Left lung (tissue), 10 donors: ENCODE measurements around the gene ARHGAP28. TPM values are rescaled to one million over a fixed set of nuclear protein-coding genes. Genes with fewer than 3 reads are reported as not detected.

Experiments used
- ATAC-seq: fragments of 200-7000 bp; cut with Tn5 transposase; one replicate; pipeline ENCODE4 v1.9.1; 2020; ENCODE audit warnings: moderate library complexity
- DNase-seq, 4 donors: peaks; one replicate each; pipeline ENCODE4 v3.0.0-alpha.2; 2013 to 2020
- H3K27ac ChIP-seq, 2 donors: fragments of 200-600 bp; sonication (generic) in 1 of 2; one replicate each; pipeline versions ENCODE4 v1.5.0 to v1.8.0; 2020 to 2021
- H3K27me3 ChIP-seq, 2 donors: fragments of 200-600 bp; sonication (generic) in 1 of 2; one replicate each; pipeline versions ENCODE4 v1.5.0 to v1.8.0; 2020 to 2021
- H3K36me3 ChIP-seq, 2 donors: fragments of 200-600 bp; sonication (generic) in 1 of 2; one replicate each; pipeline versions ENCODE4 v1.5.0 to v1.8.0; 2020 to 2021
- H3K4me1 ChIP-seq, 2 donors: fragments of 200-600 bp; one replicate each; pipeline ENCODE4 v1.8.0; 2021
- H3K4me3 ChIP-seq, 2 donors: fragments of 200-600 bp; sonication (generic) in 1 of 2; one replicate each; pipeline versions ENCODE4 v1.5.0 to v1.8.0; 2020 to 2021; ENCODE audit warnings: mild to moderate bottlenecking in 1 of 2
- H3K9me3 ChIP-seq, 2 donors: fragments of 200-600 bp; sonication (generic) in 1 of 2; one replicate each; pipeline versions ENCODE4 v1.5.0 to v1.8.0; 2020 to 2021
- CTCF ChIP-seq, 2 donors: fragments of 200-600 bp; sonication (generic) in 1 of 2; IDR thresholded peaks; one replicate each; pipeline versions ENCODE4 v1.5.0 to v1.8.0; 2021; ENCODE audit warnings: antibody characterized with exemption in 2 of 2
- intact Hi-C, 2 donors: fragments of 100-400 bp; cut with DNase I; formaldehyde crosslinking; loops; one replicate each; pipeline versions ENCODE4 v1.11.2 to v1.14.2; 2022
- polyA plus RNA-seq, 6 donors: library from polyadenylated mRNA; unstranded; fragments of 120-200 nt; gene quantifications; one replicate each; pipeline ENCODE4 v1.2.1, GENCODE V29; 2013; ENCODE audit not compliant: insufficient read length in 6 of 6
- total RNA-seq, 2 donors: library from RNA; stranded (reverse); fragmentation: NEBNext Ultra II Directional; extraction: Animal tissue kit (Norgen Biotek cat#: 25700); gene quantifications; one replicate each; pipeline ENCODE4 v1.2.1, GENCODE V29; 2021
- donor health status: DM: no; HTN: yes; CAD: no.
- donor health status: DM: no; HTN: no; CAD: no.

ARHGAP28 gene
- total and polyA plus RNA-seq, 8 donors, result 16.6 to 262 (median 208) TPM

GRCh38 chr18:6855767-6856166 lies 126.3 kb downstream of the ARHGAP28 start:
- H3K4me3 ChIP-seq, result no peak overlapping the region
- H3K36me3 ChIP-seq, result no peaks in the 10 kb centered on the region
- no peaks in the 10 kb centered on the region for H3K27me3 ChIP-seq
- H3K4me1 ChIP-seq, result no peaks in the 10 kb centered on the region
- ATAC-seq (no peak), DNase-seq (peak in 1 of 4 donors; percentile 38)
- no peak for TF ChIP-seq CTCF (IDR thresholded peaks at IDR 0.05)
- H3K9me3 ChIP-seq, result peaks cover 0 to 21% of the 10 kb centered on the region in 2 donors
- H3K27ac ChIP-seq, result no peak overlapping the region
- intact Hi-C loops, result no loop called here

GRCh38 chr18:6857300-6857699 lies 127.8 kb downstream of the ARHGAP28 start:
- Histone ChIP-seq H3K4me1 (no peaks in the 10 kb centered on the region), H3K27ac (no peak overlapping the region), H3K27me3 (no peaks in the 10 kb centered on the region), H3K9me3 (peaks cover 0 to 13% of the 10 kb centered on the region in 2 donors), H3K36me3 (no peaks in the 10 kb centered on the region), H3K4me3 (no peak overlapping the region)
- TF ChIP-seq CTCF (IDR thresholded peaks at IDR 0.05), result no peak
- DNase-seq (no peak), ATAC-seq (no peak)
- intact Hi-C loops, result no loop called here

GRCh38 chr18:6859676-6860422 lies 130.3 kb downstream of the ARHGAP28 start:
- DNase-seq, result no peak
- H3K4me3 ChIP-seq, result no peak overlapping the region
- H3K9me3 ChIP-seq, result peaks cover 0 to 7% of the 10 kb centered on the region in 2 donors
- intact Hi-C loops, result no loop called here
- no peaks in the 10 kb centered on the region for H3K4me1 ChIP-seq
- ATAC-seq, result no peak
- no peaks in the 10 kb centered on the region for H3K36me3 ChIP-seq
- no peaks in the 10 kb centered on the region for H3K27me3 ChIP-seq
- no peak for TF ChIP-seq CTCF (IDR thresholded peaks at IDR 0.05)
- H3K27ac ChIP-seq, result no peak overlapping the region

DNA sequence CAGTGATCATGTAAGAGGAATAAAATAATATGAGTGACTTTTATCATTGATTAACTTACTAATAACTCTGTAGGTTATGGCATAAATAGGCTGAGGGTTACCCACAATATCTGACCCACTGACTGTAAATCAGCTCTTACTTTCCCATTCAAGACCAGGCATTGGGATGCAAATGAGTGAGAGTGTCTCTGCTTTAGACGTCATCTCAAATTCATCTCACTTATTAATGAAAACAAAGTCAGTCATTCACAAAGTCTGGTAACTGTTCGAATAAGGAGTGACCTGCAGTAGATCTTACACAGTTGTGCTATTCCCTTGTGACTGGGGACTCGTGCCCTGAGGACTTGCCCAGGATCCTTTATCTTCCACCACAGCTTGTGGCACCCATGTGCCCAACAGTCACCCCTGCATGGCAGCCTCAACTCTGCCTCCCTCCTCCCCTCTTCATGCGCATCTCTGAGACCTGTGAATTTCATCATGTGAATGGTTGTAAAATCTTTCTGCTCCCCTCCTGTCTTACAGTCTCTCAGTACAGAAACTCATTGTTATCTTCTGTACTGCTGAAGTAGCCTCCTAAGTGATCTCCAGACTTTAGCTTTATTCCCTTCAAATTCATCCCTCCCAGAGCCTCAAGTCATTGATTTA lies 131.4 kb downstream of the ARHGAP28 start:
- DNase-seq, result no peak
- ATAC-seq, result no peak
- H3K9me3 ChIP-seq, result peaks cover 0 to under 1% of the 10 kb centered on the region in 2 donors
- no peak overlapping the region for H3K4me3 ChIP-seq
- no peak for TF ChIP-seq CTCF (IDR thresholded peaks at IDR 0.05)
- no peak overlapping the region for H3K27ac ChIP-seq
- intact Hi-C loops, result no loop called here
- no peaks in the 10 kb centered on the region for H3K36me3 ChIP-seq
- no peaks in the 10 kb centered on the region for H3K4me1 ChIP-seq
- no peaks in the 10 kb centered on the region for H3K27me3 ChIP-seq

GRCh38 chr18:6865251-6865650 lies 135.7 kb downstream of the ARHGAP28 start:
- Histone ChIP-seq H3K4me1 (no peaks in the 10 kb centered on the region), H3K4me3 (no peak overlapping the region), H3K27me3 (no peaks in the 10 kb centered on the region), H3K9me3 (no peaks in the 10 kb centered on the region), H3K27ac (no peak overlapping the region), H3K36me3 (no peaks in the 10 kb centered on the region)
- DNase-seq (no peak), ATAC-seq (no peak)
- intact Hi-C loops, result no loop called here
- no peak for TF ChIP-seq CTCF (IDR thresholded peaks at IDR 0.05)
